K562 (cell line): ENCODE data around the gene SFRP5. TPM values are rescaled to one million over a fixed set of nuclear protein-coding genes. Genes with fewer than 3 reads are reported as not detected.

Experiments
- BHLHE40 ChIP-seq: IDR thresholded peaks from 2 replicates; pipeline ENCODE4 v1.6.1; 2011; ENCODE audit warnings: low read length, improper control_type of control experiment
- CTBP1 ChIP-seq: fragments of 450-650 bp; IDR thresholded peaks from 2 replicates; pipeline ENCODE4 v1.6.1; 2016; ENCODE audit warnings: borderline replicate concordance
- FOSL1 ChIP-seq: fragments of 200-800 bp; sonication (Bioruptor generic); conservative IDR thresholded peaks from 2 replicates; pipeline ENCODE4 v1.6.1; 2016; ENCODE audit warnings: missing genetic modification characterization, missing compliant biosample characterization
- GATAD2A ChIP-seq: fragments of 450-650 bp; IDR thresholded peaks from 2 replicates; pipeline ENCODE4 v1.6.1; 2017
- HDAC6 ChIP-seq: IDR thresholded peaks from 2 replicates; pipeline ENCODE4 v1.6.1; 2012; ENCODE audit warnings: low read depth, mild to moderate bottlenecking, control low read depth, inconsistent platforms, low read length, moderate library complexity
- MAFG ChIP-seq: fragments of 450-650 bp; conservative IDR thresholded peaks from 2 replicates; pipeline ENCODE4 v1.6.1; 2016; ENCODE audit warnings: missing genetic modification characterization, missing compliant biosample characterization
- NR3C1 ChIP-seq: sonication (generic); formaldehyde crosslinking; IDR thresholded peaks from 2 replicates; pipeline ENCODE4 v1.8.1; 2022; ENCODE audit warnings: missing genetic modification reagents
- RBBP5 ChIP-seq: fragments of 200-600 bp; sonication (generic); IDR thresholded peaks from 2 replicates; pipeline ENCODE4 v1.6.1; 2012; ENCODE audit warnings: borderline replicate concordance, mild to moderate bottlenecking, low read length, control low read depth, inconsistent platforms; ENCODE audit not compliant: insufficient read depth, poor library complexity, severe bottlenecking
- REST ChIP-seq, 2 experiments: fragments of 450-650 bp; formaldehyde crosslinking in 1 of 2; IDR thresholded peaks; 2 replicates each; pipeline versions ENCODE4 v1.4.0 to v1.6.1; 2014 to 2020; ENCODE audit warnings: mild to moderate bottlenecking in 2 of 2, borderline replicate concordance in 1 of 2, low read depth in 1 of 2
- SAFB ChIP-seq: fragments of 200-400 bp; formaldehyde crosslinking; IDR thresholded peaks from 2 replicates; pipeline ENCODE4 v1.6.1; 2017; ENCODE audit warnings: low read depth, low read length, borderline replicate concordance
- SLC30A9 ChIP-seq: fragments of 250-450 bp; sonication (Bioruptor Pico); IDR thresholded peaks from 2 replicates; pipeline ENCODE4 v1.8.0; 2022; ENCODE audit warnings: mild to moderate bottlenecking, moderate library complexity
- SMARCC2 ChIP-seq: fragments of 450-650 bp; IDR thresholded peaks from 2 replicates; pipeline ENCODE4 v1.6.1; 2017; ENCODE audit warnings: antibody characterized with exemption, moderate library complexity, mild to moderate bottlenecking, low read depth
- ZBED1 ChIP-seq: IDR thresholded peaks from 2 replicates; pipeline ENCODE4 v1.6.1; 2014
- ZC3H11A ChIP-seq: IDR thresholded peaks from 2 replicates; pipeline ENCODE4 v1.6.1; 2012; ENCODE audit warnings: low read depth, low read length, improper control_type of control experiment
- ZNF277 ChIP-seq: fragments of 250-450 bp; sonication (Bioruptor Pico); IDR thresholded peaks from 2 replicates; pipeline ENCODE4 v1.8.0; 2022; ENCODE audit warnings: inconsistent platforms, mild to moderate bottlenecking, moderate library complexity, borderline replicate concordance
- ZNF589 ChIP-seq: fragments of 200-800 bp; sonication (Bioruptor generic); IDR thresholded peaks from 2 replicates; pipeline ENCODE4 v1.6.1; 2016; ENCODE audit warnings: low read depth, missing genetic modification characterization, missing compliant biosample characterization
- polyA plus RNA-seq, 8 experiments: library from polyadenylated mRNA; depleted of rRNA in 4 of 8; stranded (reverse) in 5 of 8; unstranded in 3 of 8; fragments of >200 nt; fragmentation: Nextera tagmentation in 2 of 8; fragmentation: Illumina TruSeq in 1 of 8; extraction: Ambion mirVana in 2 of 8; extraction: Trizol in 1 of 8; gene quantifications; 2 replicates each; pipeline versions ENCODE4 v1.2.1 to v1.2.3, GENCODE V29; 2011 to 2014; ENCODE audit warnings: inconsistent platforms in 1 of 8, missing spikeins in 1 of 8
- total RNA-seq, 7 experiments: library from RNA; depleted of rRNA in 6 of 7; stranded (reverse); fragments of >200 nt in 6 of 7; fragmentation: Illumina TruSeq in 2 of 7; extraction: Trizol in 2 of 7; gene quantifications; 2 replicates each; pipeline versions ENCODE4 v1.2.1 to v1.2.3, GENCODE V29; 2011 to 2021; ENCODE audit warnings: low replicate concordance in 1 of 7

The SFRP5 gene
- total and polyA plus RNA-seq, 9 of the 15 experiments (the other 6 are each of a cell fraction or from before 2014, with no cell fraction given), result 0.07 to 0.29 (median 0.13) TPM; not detected in 3

- TF ChIP-seq SAFB, result no peak
- TF ChIP-seq BHLHE40, result peak; percentile 37; the same call in 1 of the 2 replicates
- TF ChIP-seq GATAD2A, result peak; percentile 80; the same call in 1 of the 2 replicates
- peak; percentile 73; the same call in 1 of the 2 replicates for TF ChIP-seq CTBP1
- no peak for TF ChIP-seq SLC30A9
- TF ChIP-seq FOSL1 (tag), result peak; percentile 56; the same call in 1 of the 2 replicates
- no peak for TF ChIP-seq ZC3H11A
- peak; percentile 21; the same call in 1 of the 2 replicates for TF ChIP-seq REST (IDR thresholded peaks at IDR 0.05; ENCODE audit: borderline replicate concordance)
- TF ChIP-seq REST (CRISPR knock-in tag; IDR thresholded peaks at IDR 0.05; ENCODE audit: low read depth), result no peak
- TF ChIP-seq SMARCC2, result peak; percentile 79; the same call in 1 of the 2 replicates
- TF ChIP-seq ZBED1, result 0 out of 2 replicates have a peak, but pooled peaks have one; percentile 33
- no peak for TF ChIP-seq MAFG (tag)
- no peak for TF ChIP-seq HDAC6
- TF ChIP-seq RBBP5, result peak; percentile 62
- TF ChIP-seq ZNF277, result no peak
- TF ChIP-seq ZNF589 (CRISPR knock-in tag), result no peak
- TF ChIP-seq NR3C1, result no peak
Measured at GRCh38 chr10:97788552-97789442, 17.0 kb upstream of the SFRP5 start (continued).
